Embryonic facial prominence (tissue), 1 donor: ENCODE results near the gene CNTFR.

Experiments used
- DNase-seq: peaks from one replicate; pipeline ENCODE4 v3.0.0-alpha.2; 2016; ENCODE audit errors: extremely low spot score

Gene CNTFR

DNA sequence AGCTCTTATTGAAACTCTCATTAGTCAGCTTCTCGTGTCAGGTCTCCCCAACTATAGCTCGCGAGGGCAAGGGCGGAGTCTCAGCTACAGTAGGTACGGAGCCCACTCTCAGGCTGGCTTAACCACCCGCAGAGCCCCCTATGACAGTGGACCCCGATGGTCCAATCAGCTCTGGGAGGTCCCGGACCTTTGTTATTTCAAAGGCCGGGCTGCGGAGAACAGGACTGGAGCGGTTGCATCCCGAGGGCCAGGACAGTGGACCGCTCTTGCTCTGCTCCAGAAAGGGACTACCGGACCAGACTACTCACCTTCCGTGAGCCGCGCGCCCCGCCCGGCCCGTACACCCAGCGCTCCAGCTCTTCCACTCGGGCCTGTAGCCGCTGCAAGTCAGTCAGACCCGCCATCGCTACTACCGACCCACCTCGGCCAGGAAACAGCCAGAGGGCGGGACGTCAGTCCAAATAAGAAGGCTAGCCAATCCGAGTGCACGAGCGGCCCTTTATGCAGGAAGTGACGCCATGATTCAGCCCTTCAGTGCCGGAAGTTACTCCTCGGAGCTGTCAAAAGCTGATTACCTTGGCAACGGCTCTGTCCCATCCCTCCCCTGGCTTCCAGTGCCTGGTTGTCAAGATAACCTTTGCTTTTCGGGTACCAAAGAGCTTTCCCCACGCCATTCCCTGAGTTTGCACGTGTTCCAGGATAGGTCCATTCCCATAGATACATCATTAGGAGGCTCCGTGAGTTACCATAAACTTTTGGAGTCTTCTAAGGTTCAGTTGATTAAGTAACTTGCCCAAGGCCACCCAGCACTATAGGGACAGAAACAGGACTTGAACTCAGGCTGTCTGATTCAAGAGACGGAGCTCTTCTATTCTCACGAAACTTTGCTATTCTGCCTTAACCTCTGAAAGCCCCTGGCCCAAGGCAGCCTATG is 30.8 kb upstream of the CNTFR start, which contains the start of gene DCTN3:
Gene DCTN3, minus strand, starts transcription at position 435 of the 934 bp plus-strand sequence. Its CDS starts 31 bp downstream, at position 404.
- DNase-seq, result peak; percentile 94

- DNase-seq, result no peak
These were observed 25.6 kb upstream of the CNTFR start for GRCh38 chr9:34615132-34615531.

DNA sequence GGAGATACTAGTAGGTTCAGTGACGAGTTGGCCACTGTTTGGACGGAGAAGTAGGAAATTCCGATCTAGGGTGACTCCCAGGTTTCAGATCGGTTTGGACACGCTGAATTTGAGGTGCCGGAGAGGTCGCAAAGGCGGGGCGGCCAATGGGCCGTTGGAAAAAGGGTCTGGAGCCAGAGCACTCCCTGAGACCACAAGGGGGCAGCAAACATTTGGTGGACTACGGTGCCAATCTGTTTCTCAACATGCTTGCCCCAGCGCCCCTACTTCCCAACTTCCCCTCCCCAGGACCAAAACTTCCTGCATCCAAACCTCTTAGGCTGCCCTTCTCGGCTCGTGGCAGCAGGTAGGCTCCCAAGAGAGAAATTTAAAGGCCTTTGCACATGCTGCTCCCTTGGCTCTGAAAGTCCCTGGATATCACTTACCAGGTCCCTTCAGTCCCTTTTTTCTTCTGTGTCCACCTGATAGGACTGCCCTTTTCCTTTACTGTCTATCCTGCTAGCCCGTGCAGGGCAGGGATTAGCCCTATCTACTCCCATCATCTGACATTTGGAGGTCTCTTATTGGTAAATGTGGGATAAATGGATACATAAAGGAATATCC is 23.4 kb upstream of the CNTFR start:
- no peak for DNase-seq

DNA sequence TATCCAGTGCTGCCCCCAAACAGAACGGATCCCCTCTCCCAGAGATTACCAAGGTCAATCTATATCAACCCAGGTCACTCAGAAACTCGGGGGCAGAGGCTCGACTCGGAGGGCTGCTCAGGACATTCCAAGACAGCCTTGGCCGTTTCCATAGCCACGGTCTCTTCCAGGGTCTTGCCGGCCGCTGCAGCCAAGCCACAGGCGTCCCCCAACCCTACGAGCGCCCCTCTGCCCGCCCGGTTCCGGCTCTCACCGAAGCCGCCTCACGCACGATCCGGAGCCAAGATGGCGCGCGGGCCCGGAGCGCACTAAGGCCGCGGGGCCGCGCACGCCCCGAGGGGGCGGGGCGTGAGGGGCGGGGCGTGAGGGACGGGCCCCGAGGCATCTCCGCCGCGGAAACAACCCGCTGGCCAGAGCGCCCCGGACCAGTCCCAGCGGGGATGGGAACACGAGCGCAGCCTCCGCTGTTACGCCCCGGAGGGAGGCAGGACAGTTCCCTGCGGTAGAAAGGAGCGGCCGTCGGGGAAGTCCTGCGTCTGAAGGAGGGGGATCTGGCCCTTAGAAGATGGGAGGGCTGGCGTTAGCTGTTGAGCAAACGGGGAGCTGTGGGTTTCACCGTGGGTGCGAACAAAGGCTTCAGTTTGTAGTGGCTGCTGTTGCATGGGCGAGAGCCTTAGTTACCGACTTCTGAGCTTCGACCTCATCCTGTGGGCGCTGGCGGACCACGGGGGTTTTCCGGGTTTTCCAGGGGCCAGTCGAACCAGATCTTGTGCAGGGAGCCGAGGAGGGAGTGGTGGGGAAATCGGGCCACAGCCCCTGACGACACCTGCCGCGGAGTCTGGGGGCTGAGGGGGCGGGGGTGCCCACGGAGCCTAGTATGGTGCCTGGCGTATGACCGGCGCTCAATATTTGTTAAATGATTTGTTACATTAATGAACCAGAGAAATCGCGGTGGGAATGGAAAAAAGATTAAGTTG is 22.6 kb upstream of the CNTFR start, which contains the start of gene RPP25L:
Gene RPP25L, minus strand, starts transcription at position 287 of the 977 bp plus-strand sequence. CDS start 801 bp downstream, outside the sequence.
- no peak for DNase-seq

DNA sequence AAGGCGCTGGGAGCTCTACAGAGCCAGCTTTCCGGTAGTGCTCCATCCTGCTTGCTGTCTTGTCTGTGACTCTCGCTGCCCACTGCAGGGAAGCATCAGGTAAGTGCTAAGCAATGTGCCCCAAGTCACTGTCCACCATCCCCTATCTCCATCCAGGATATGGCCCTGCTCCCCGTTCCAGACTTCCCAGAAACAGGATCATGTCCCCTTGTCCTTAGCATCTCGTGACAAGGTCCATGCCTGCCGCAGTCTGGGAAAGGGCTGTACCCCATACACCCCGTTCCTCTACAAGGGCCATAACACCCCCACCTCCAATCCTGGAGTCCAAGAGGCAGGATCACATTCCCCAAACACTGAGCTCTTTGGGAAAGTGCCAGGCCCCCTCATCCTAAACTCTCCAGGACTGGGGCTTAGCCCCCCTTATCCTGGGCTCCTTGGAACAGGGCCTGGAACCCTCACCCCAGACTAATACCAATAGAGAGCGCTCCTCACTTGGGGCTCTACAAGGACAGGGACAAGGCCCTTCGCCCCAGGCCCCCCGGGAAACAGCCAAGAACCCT is 21.8 kb upstream of the CNTFR start:
- DNase-seq, result no peak

DNA sequence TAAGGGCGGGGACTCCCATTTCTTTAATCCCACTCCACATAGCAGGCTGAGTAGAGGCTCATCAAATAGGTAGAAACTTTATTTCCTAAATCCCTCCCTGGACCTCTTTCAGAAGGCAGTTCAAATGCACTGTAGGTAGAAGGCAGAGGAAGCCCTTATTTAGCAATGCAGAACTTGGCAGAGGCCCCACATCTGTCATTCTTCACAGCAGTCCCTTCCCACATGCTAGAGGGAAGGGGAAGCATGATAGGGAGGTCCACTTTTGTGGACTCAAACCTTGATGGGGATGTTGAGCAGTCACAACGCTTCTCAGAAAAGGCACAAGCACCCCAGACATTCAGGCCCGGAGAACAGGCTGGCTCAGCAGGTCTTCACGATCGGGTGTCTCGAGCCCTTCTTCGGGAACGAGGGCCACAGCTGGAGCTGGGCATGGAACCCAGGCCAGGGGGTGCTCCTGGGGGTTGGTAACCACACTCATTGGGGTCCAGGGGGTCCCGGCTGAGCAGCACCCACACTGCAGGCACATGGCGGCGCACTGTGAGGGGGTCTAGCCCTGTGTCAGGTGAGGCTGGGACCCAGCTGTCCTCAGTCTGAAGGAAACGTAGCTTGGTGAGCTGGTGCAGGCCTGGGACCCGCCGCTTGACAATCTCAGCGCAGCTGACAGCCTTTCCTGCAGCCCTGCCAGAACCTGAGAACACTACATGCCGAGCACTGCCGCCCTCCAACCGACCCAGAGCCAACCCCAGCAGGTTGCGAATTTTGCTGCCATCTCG is 21.1 kb upstream of the CNTFR start:
- no peak for DNase-seq

- no peak for DNase-seq
These were observed 17.8 kb upstream of the CNTFR start for GRCh38 chr9:34607331-34607730.

DNA sequence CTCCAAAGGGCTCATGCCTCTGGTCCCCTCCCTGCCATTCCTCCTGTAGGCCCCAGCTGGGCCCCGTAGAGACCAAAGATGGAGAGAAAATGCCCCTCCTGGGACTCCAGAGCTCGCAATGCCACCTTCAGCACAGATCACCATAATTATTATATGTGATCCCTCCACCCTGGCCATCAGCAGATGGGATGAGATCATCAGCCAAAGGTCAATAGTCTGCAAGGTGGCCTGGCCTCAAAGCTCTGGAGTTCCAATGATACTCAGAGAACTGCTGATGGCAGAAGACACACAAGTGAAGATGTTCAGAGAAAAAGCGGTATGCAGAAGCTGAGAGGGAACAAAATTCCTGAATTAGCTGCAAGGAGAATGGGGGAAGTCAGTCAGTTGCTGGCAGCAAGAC is 17.4 kb upstream of the CNTFR start:
- no peak for DNase-seq

DNA sequence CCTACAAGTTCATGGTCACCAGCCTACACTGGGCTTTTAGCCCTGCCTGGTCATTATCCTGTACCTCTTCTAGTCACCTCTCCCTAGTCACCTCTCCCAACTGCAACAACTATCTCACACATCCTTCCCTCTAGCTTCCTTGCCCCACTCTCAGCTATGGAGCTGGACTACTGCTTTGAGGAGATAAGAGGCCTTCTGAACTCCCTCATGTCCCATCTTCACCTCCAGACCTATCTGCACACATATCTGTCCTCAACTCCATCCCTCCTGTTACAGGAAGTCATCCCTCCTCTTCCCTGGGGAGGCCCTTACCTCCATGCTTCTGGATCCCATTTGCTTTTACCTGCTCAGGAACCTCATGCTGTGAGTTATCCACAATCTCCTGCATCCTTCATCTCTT is 16.7 kb upstream of the CNTFR start:
- DNase-seq, result no peak

DNA sequence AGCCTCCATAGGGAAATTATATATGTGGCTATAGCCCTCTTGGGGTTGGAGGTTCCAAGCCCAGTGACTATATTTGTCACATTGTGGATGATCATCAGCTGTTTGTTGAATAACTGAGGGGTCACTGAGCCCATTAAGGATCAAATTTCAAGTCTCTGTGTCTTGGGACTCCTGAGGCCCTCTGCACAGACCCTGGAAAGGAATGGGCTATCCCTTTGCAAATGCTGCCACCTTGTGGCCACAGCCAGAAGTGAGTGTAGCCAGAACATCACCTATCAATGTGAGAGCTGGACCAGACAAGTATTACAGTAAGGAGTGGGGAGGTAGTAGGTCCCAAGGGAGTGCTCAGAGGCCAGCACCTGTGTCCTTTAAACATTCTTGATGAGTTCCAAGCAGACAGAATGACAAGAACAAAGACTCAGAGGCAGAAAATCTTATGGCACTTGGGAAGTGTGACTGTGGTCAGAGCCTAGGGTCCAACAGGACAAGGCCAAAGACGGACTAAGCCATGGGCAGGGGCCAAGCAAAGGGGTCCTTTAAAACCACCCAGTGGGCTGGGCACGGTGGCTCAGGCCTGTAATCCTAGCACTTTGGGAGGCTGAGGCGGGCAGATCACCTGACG is 14.2 kb upstream of the CNTFR start:
- no peak for DNase-seq

- DNase-seq, result no peak
These were observed 12.5 kb upstream of the CNTFR start for GRCh38 chr9:34601937-34602573.

GRCh38 chr9:34600908-34601307 is 11.4 kb upstream of the CNTFR start:
- DNase-seq, result no peak

- no peak for DNase-seq
These were observed 10.0 kb upstream of the CNTFR start for GRCh38 chr9:34599546-34599945.

- DNase-seq, result no peak
These were observed 4.7 kb upstream of the CNTFR start for GRCh38 chr9:34594177-34594576.

DNA sequence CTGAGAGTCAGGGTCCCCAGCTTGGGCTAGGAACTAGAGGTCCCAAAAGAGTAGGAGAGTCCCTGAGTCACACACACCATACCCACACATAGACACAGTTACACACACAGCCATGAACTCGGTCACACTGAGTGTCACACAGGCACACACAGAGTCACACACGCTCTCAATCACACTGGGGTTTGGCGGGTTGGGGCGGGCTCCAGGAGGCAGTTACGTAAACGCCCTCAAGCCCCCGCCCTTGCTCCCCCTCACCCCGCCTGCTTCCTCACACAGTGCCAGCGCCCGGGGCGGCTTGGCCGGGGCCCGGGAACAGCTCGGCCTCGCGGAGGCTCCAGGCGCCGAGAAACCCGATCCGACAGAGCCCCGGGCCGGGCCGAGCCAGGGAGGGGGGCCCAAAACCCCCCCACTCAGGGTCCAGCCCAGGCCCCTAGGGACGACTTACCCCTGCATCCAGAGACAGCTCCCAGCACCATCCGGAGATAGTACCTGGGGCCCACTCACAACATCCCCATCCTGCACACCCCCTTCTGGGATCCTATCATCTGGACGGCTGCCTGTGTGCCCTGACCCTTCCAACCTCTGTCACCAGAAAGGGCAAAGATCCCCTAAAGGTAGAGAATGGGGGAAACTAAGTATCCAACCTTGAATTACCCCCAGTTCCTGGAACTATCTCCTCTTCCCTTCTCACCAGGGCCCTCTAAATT is 3.5 kb upstream of the CNTFR start:
- DNase-seq, result no peak

DNA sequence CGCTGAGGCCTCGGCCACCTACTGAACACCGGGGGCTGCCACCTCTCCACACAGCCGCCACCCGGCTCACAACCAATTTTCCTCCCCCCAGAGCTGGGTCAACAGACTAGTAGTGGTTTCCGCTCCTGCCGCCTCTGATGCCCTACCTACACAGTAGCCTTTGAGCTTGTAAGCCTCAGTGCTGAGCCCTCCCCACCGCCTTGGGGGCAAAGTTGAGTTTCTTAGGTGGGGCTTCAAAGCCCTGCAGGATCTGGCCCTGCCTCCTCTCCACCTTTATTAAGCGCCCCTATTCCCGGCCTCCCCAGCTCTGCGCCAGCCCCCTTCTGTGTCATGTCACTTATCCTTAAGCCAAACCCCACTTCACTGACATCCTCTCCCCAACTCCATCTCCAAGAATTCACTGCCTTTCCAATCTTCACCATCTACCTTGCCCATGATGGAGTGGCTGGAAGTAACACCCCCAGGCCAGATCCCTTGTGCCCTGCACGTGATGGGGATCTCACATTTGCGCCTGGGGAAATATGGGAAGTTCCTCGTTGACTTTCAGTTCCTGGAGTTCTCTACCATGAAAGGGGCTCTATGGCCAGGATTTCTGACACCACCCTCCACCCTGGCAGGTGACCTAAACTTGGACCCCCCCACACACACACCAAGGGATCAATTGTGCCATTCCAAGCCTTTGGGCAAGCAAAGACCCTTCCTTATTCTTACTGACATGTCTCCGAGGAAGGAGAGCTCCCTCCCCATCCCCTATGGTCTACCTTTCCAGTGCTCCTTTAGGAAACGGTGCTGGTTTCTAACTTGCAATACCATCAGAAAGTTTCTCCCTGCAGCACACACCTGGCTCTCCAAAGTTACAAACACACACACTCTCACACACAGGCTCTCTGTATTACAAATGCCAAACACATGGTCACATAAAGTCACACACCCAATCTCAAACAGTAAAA is 2.7 kb upstream of the CNTFR start:
- no peak for DNase-seq

DNA sequence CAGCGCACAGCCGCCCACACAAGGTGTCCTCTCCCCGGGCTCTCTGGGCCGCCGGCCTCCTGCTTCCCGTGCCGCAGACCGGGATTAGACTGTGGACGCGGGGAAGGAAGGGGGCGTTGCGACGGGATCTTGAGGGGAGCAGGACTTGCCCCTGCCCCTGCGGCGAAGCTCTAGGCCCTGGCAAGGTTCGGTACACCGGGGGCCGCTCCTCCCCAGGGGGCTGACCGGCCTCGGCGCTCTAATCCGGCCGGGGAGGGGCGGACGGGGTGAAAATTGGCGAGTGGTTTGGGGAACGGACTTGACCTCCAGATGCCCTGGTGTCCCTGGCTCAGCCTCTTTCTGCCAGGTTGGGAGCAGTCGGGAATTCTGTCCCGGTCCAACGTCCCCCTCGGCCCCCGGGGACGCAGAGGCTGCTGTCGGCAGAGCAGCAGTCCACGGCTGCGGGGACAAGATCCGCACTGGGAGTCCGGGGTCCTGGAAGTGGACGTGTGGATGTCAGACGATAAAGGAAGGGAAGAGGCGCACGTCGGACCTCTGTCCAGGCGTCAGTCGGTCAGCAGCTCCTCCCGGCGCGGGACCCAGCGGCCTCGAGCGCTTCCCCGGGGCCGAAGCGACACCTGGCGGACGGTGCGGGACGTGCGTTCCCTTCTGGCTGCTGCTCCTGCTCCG is 1.9 kb upstream of the CNTFR start:
- peak; percentile 11 for DNase-seq
